Activated CD4-positive, alpha-beta T cell treated with anti-CD3 and anti-CD28 coated beads, Interleukin-2, amount 50 U/mL, for 24 hours (primary cell): ENCODE measurements around the gene PIEZO2.
"Not testable (repeated sequence)": the region's sequence is repeated elsewhere in the genome, so short reads cannot be mapped to it uniquely, and the experiment has no call there.

Experiments used
- DNase-seq, 2 donors: peaks; one replicate each; pipeline ENCODE4 v3.0.0-alpha.2; 2020; ENCODE audit warnings: low read depth in 1 of 2, low spot score in 1 of 2

Gene PIEZO2

GRCh38 chr18:10637858-10638538 lies 511.4 kb downstream of the PIEZO2 start:
- DNase-seq: not testable (repeated sequence)

GRCh38 chr18:10629076-10629475 lies 520.3 kb downstream of the PIEZO2 start:
- DNase-seq: not testable (repeated sequence)

DNA sequence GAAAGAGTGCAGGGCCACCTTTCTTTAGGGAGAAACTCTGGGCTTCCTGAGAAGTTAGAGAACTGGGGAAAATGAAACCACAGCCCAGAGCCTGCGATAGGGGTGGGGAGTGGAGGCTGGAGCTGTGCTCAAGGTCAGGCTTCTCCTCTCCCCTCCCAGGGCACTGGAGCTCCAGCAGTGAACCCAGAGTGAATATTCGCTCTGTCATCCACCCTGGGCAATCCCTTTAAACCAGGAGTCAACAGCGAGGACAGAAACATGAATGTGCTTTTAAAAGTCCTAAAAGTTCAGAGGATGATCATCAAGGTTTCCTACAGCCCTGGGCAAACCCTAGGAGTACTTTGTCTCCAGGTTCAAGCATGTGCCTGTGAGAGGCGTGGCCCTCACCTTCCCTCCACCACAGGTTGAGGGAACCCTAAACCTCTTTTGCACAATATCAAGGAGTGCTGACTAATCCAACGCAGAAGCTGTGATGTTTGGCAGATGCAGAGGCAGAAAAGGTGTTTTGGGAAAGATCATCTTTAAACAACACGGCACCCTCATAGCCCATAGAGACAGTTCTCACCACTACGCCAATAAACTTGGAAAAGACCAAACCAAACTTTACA lies 522.7 kb downstream of the PIEZO2 start:
- DNase-seq: not testable (repeated sequence)

- not testable (repeated sequence) for DNase-seq
Measured at GRCh38 chr18:10623606-10624005, 525.8 kb downstream of the PIEZO2 start.

- not testable (repeated sequence) for DNase-seq
Measured at GRCh38 chr18:10622982-10623381, 526.4 kb downstream of the PIEZO2 start.

DNA sequence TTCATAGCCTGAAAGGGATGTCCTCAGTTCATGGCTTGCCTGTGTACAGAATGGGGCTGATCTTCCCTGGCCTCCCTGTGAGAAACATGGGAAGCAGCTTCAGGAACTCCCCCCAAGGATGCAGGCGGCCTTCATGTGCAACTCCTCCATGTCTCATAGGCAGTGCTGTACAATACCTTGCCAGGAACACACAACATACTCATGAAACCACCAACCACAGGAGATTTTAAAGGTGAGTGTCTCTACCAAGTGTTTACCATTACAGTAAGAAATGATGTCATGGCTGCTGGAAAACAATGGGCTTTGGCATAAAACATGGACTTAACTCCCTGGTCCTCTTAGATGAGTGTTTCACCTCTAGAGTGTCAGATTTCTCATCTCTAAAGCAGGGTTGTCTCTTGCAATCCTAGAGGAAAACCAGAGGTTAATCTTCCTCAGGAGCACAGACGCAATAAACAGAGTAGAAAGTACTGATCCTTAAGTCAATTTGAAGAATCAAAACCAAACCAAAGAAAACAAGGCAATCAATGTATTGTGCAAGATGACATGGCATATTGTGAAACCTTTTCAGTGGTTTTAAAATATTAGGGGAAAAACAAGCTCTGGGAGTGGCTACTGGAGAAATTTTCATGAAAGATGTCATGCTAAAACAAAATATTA lies 528.6 kb downstream of the PIEZO2 start:
- DNase-seq: not testable (repeated sequence)
